HCT116 (cell line): ENCODE measurements around the gene MAJIN.

Source experiments
- EZH2 ChIP-seq: fragments of 200-600 bp; sonication (generic); IDR thresholded peaks from 2 replicates; pipeline ENCODE4 v1.6.1; 2017; ENCODE audit warnings: antibody characterized with exemption, mixed run types
- POLR2A ChIP-seq: IDR thresholded peaks from 2 replicates; pipeline ENCODE4 v1.7.0; 2011; ENCODE audit warnings: borderline replicate concordance; ENCODE audit not compliant: insufficient read depth, insufficient read length; ENCODE audit errors: extremely low read depth
- POLR2AphosphoS5 ChIP-seq: IDR thresholded peaks from 2 replicates; pipeline ENCODE4 v1.6.1; 2011; ENCODE audit warnings: mild to moderate bottlenecking, low read depth, low read length, moderate library complexity
- SP1 ChIP-seq: IDR thresholded peaks from 2 replicates; pipeline ENCODE4 v1.6.1; 2012; ENCODE audit warnings: low read depth
- YY1 ChIP-seq: IDR thresholded peaks from 2 replicates; pipeline ENCODE4 v1.6.1; 2011; ENCODE audit warnings: low read length, low read depth, moderate library complexity, mild to moderate bottlenecking; ENCODE audit not compliant: insufficient replicate concordance; ENCODE audit errors: extremely low read depth
- ZNF274 ChIP-seq: fragments of 200-500 bp; sonication (Bioruptor generic); IDR thresholded peaks from 2 replicates; pipeline ENCODE4 v1.6.1; 2014; ENCODE audit warnings: mild to moderate bottlenecking, low read depth, low read length, inconsistent platforms
- TF ChIP-seq, protein P1 (sequence below): IDR thresholded peaks from 2 replicates; pipeline ENCODE4 v1.6.1; 2012
- TF ChIP-seq, protein P2 (sequence below), 3 experiments: fragments of 200-600 bp in 1 of 3; sonication (generic) in 1 of 3; IDR thresholded peaks in 2 of 3; conservative IDR thresholded peaks in 1 of 3; 2 replicates each; pipeline ENCODE4 v1.5.1; 2012 to 2017; ENCODE audit warnings: low read depth in 2 of 3, low read length in 2 of 3, antibody characterized with exemption in 1 of 3, borderline replicate concordance in 1 of 3, control low read depth in 1 of 3, mild to moderate bottlenecking in 1 of 3, mixed read lengths in 1 of 3, mixed run types in 1 of 3, moderate library complexity in 1 of 3; ENCODE audit not compliant: insufficient read depth in 1 of 3
- TF ChIP-seq, protein P3 (sequence below): IDR thresholded peaks from 2 replicates; pipeline ENCODE4 v1.6.1; 2012

DNA sequence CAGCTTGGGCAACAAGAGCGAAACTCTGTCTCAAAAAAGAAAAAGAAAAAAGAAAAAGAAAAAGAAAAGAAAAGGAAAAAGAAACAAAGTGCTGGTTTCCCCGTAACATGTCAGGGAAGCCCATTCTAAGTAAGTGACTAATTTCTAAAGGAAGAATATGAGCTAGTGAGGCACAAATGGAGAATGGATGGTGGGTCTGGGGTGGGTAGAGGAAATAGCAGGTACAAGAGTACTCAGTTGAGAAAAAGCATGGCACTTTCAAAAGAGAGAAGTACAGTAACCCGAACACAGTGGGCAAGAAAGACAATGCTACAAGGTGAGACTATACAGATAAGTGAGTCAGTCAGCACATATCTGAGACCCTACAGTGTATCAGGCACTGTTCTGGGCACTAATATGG, 4.5 kb downstream of the MAJIN start:
- TF ChIP-seq, protein P1, sequence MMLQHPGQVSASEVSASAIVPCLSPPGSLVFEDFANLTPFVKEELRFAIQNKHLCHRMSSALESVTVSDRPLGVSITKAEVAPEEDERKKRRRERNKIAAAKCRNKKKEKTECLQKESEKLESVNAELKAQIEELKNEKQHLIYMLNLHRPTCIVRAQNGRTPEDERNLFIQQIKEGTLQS = no peak
- TF ChIP-seq, protein P2, sequence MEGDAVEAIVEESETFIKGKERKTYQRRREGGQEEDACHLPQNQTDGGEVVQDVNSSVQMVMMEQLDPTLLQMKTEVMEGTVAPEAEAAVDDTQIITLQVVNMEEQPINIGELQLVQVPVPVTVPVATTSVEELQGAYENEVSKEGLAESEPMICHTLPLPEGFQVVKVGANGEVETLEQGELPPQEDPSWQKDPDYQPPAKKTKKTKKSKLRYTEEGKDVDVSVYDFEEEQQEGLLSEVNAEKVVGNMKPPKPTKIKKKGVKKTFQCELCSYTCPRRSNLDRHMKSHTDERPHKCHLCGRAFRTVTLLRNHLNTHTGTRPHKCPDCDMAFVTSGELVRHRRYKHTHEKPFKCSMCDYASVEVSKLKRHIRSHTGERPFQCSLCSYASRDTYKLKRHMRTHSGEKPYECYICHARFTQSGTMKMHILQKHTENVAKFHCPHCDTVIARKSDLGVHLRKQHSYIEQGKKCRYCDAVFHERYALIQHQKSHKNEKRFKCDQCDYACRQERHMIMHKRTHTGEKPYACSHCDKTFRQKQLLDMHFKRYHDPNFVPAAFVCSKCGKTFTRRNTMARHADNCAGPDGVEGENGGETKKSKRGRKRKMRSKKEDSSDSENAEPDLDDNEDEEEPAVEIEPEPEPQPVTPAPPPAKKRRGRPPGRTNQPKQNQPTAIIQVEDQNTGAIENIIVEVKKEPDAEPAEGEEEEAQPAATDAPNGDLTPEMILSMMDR (IDR thresholded peaks at IDR 0.05 in 2 of 3, conservative IDR thresholded peaks at IDR 0.05 in 1 of 3; ENCODE audit: borderline replicate concordance in 1 of 3, insufficient read depth in 1 of 3, low read depth in 2 of 3, low read length in 2 of 3) = no peak
- TF ChIP-seq, protein P3, sequence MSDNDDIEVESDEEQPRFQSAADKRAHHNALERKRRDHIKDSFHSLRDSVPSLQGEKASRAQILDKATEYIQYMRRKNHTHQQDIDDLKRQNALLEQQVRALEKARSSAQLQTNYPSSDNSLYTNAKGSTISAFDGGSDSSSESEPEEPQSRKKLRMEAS = no peak
- no peak for TF ChIP-seq SP1
- TF ChIP-seq EZH2 = no peak
- no peak for TF ChIP-seq YY1
- TF ChIP-seq POLR2A = no peak
- TF ChIP-seq POLR2AphosphoS5 = no peak
- TF ChIP-seq ZNF274 = no peak
